ENCODE results near the gene NCAPH2.

DNA sequence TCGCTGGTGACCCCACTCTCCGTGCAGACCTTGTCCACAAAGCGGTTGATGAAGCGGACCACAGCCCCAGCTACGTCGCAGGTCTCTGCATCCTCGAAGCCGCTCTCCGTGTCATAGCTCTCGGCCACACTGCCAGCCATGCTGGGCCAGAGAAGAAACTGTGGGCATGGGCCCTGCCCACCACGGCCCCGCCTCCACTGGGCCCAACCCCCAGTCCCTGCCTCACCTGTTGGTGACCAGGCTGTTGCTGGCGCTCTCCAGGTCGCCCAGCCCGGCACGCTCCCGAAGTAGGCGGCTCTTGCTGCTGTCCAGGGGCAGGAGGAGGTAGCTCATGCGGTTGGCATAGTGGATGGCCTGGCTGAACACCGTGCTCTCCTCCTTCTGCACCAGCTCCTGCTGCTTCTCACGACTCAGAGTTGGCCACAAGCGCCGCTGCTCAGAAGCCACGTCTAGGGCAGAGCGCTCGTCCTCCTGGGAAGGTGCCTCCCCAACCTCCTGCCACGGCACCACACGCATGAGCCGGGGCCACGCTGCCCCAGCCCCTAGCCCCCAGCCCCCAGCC, 46.0 kb upstream of the NCAPH2 start:
- TF ChIP-seq YY1 (IDR thresholded peaks at IDR 0.05; ENCODE audit: insufficient read depth, insufficient read length) (no peak), ZNF274 (IDR thresholded peaks at IDR 0.05; ENCODE audit: low read depth, low read length) (no peak)

Measured in NT2/D1 (cell line).